Esophagus squamous epithelium (tissue), 4 donors: Measurements from ENCODE around the gene CATSPERD.

Experiments used
- POLR2A ChIP-seq, 4 donors: fragments of 450-650 bp; IDR thresholded peaks; one replicate each; pipeline ENCODE4 v1.6.1; 2017; ENCODE audit warnings: antibody characterized with exemption in 4 of 4, mild to moderate bottlenecking in 4 of 4, moderate library complexity in 3 of 4
- TF ChIP-seq, protein P1 (sequence below), 6 experiments: fragments of 450-650 bp in 4 of 6; fragments of 200-600 bp in 2 of 6; sonication (generic) in 2 of 6; IDR thresholded peaks; one replicate each; pipeline ENCODE4 v1.5.1; 2016 to 2019; ENCODE audit warnings: antibody characterized with exemption in 6 of 6, mild to moderate bottlenecking in 4 of 6, moderate library complexity in 4 of 6

- no peak for TF ChIP-seq POLR2A (IDR thresholded peaks at IDR 0.05)
- TF ChIP-seq, protein P1, sequence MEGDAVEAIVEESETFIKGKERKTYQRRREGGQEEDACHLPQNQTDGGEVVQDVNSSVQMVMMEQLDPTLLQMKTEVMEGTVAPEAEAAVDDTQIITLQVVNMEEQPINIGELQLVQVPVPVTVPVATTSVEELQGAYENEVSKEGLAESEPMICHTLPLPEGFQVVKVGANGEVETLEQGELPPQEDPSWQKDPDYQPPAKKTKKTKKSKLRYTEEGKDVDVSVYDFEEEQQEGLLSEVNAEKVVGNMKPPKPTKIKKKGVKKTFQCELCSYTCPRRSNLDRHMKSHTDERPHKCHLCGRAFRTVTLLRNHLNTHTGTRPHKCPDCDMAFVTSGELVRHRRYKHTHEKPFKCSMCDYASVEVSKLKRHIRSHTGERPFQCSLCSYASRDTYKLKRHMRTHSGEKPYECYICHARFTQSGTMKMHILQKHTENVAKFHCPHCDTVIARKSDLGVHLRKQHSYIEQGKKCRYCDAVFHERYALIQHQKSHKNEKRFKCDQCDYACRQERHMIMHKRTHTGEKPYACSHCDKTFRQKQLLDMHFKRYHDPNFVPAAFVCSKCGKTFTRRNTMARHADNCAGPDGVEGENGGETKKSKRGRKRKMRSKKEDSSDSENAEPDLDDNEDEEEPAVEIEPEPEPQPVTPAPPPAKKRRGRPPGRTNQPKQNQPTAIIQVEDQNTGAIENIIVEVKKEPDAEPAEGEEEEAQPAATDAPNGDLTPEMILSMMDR (IDR thresholded peaks at IDR 0.05), result peak in 1 of 6 experiments; percentile 1
Measured at GRCh38 chr19:5806133-5806489, 85.7 kb downstream of the CATSPERD start.
